SK-N-SH (cell line): ENCODE results near the gene MPIG6B. TPM values are rescaled to one million over a fixed set of nuclear protein-coding genes. Genes with fewer than 3 reads are reported as not detected.

Experiments
- ELF1 ChIP-seq: IDR thresholded peaks from 2 replicates; pipeline ENCODE4 v1.4.0; 2012
- EP300 ChIP-seq, 2 experiments: IDR thresholded peaks; 2 replicates each; pipeline versions ENCODE4 v1.4.0 to v1.6.1; 2012; ENCODE audit warnings: borderline replicate concordance in 1 of 2, low read depth in 1 of 2, low read length in 1 of 2
- EZH2phosphoT487 ChIP-seq: fragments of 200-600 bp; sonication (generic); IDR thresholded peaks from 2 replicates; pipeline ENCODE4 v1.6.1; 2017; ENCODE audit warnings: low read depth, mixed run types, mild to moderate bottlenecking, antibody characterized with exemption, moderate library complexity, borderline replicate concordance
- FOSL2 ChIP-seq: IDR thresholded peaks from 2 replicates; pipeline ENCODE4 v1.4.0; 2012; ENCODE audit warnings: low read depth, mild to moderate bottlenecking, moderate library complexity, borderline replicate concordance
- FOXM1 ChIP-seq: IDR thresholded peaks from 2 replicates; pipeline ENCODE4 v1.4.0; 2012; ENCODE audit warnings: low read depth, mild to moderate bottlenecking
- GABPA ChIP-seq: IDR thresholded peaks from 2 replicates; pipeline ENCODE4 v1.4.0; 2012; ENCODE audit warnings: low read depth, mild to moderate bottlenecking
- JUND ChIP-seq: IDR thresholded peaks from 2 replicates; pipeline ENCODE4 v1.4.0; 2012
- MEF2A ChIP-seq: IDR thresholded peaks from 2 replicates; pipeline ENCODE4 v1.4.0; 2012; ENCODE audit warnings: low read depth, borderline replicate concordance
- NRF1 ChIP-seq: IDR thresholded peaks from 2 replicates; pipeline ENCODE4 v1.6.1; 2012; ENCODE audit warnings: low read depth, mild to moderate bottlenecking, low read length
- RXRA ChIP-seq: IDR thresholded peaks from 2 replicates; pipeline ENCODE4 v1.4.0; 2012; ENCODE audit warnings: low read depth, mild to moderate bottlenecking, borderline replicate concordance
- SMC3 ChIP-seq: IDR thresholded peaks from 2 replicates; pipeline ENCODE4 v1.6.1; 2012; ENCODE audit warnings: low read depth, low read length, improper control_type of control experiment
- TAF1 ChIP-seq: IDR thresholded peaks from 2 replicates; pipeline ENCODE4 v1.6.1; 2012; ENCODE audit warnings: low read depth, mild to moderate bottlenecking, low read length, moderate library complexity, borderline replicate concordance
- TEAD4 ChIP-seq: IDR thresholded peaks from 2 replicates; pipeline ENCODE4 v1.4.0; 2012; ENCODE audit warnings: mild to moderate bottlenecking, borderline replicate concordance; ENCODE audit not compliant: insufficient read depth
- USF1 ChIP-seq: IDR thresholded peaks from 2 replicates; pipeline ENCODE4 v1.4.0; 2012; ENCODE audit warnings: low read depth, borderline replicate concordance
- USF2 ChIP-seq: fragments of 150-350 bp; IDR thresholded peaks from 2 replicates; pipeline ENCODE4 v1.6.1; 2017; ENCODE audit warnings: antibody characterized with exemption, low read length, low read depth, borderline replicate concordance
- YY1 ChIP-seq: IDR thresholded peaks from 2 replicates; pipeline ENCODE4 v1.4.0; 2012; ENCODE audit warnings: low read depth, mild to moderate bottlenecking
- ZBTB33 ChIP-seq: IDR thresholded peaks from 2 replicates; pipeline ENCODE4 v1.4.0; 2012; ENCODE audit warnings: low read depth, borderline replicate concordance
- polyA plus RNA-seq, 3 experiments: library from polyadenylated mRNA; depleted of rRNA; stranded (reverse); fragments of >200 nt; gene quantifications; 2 replicates each; pipeline ENCODE4 v1.2.3, GENCODE V29; 2012
- TF ChIP-seq, protein P1 (sequence below): IDR thresholded peaks from 2 replicates; pipeline ENCODE4 v1.6.1; 2012; ENCODE audit warnings: mild to moderate bottlenecking, low read depth, low read length, moderate library complexity

Gene MPIG6B
- polyA plus RNA-seq, 1 of the 3 experiments (the other 2 are of a cell fraction) = not detected

GRCh38 chr6:31752739-31753319 is 29.7 kb downstream of the MPIG6B start (continued):
- TF ChIP-seq USF1 = no peak
- TF ChIP-seq GABPA = no peak
- no peak for TF ChIP-seq EZH2phosphoT487
- no peak for TF ChIP-seq EP300 (IDR thresholded peaks at IDR 0.05; ENCODE audit: borderline replicate concordance in 1 of 2, low read depth in 1 of 2, low read length in 1 of 2)
- no peak for TF ChIP-seq TEAD4
- TF ChIP-seq, protein P1, sequence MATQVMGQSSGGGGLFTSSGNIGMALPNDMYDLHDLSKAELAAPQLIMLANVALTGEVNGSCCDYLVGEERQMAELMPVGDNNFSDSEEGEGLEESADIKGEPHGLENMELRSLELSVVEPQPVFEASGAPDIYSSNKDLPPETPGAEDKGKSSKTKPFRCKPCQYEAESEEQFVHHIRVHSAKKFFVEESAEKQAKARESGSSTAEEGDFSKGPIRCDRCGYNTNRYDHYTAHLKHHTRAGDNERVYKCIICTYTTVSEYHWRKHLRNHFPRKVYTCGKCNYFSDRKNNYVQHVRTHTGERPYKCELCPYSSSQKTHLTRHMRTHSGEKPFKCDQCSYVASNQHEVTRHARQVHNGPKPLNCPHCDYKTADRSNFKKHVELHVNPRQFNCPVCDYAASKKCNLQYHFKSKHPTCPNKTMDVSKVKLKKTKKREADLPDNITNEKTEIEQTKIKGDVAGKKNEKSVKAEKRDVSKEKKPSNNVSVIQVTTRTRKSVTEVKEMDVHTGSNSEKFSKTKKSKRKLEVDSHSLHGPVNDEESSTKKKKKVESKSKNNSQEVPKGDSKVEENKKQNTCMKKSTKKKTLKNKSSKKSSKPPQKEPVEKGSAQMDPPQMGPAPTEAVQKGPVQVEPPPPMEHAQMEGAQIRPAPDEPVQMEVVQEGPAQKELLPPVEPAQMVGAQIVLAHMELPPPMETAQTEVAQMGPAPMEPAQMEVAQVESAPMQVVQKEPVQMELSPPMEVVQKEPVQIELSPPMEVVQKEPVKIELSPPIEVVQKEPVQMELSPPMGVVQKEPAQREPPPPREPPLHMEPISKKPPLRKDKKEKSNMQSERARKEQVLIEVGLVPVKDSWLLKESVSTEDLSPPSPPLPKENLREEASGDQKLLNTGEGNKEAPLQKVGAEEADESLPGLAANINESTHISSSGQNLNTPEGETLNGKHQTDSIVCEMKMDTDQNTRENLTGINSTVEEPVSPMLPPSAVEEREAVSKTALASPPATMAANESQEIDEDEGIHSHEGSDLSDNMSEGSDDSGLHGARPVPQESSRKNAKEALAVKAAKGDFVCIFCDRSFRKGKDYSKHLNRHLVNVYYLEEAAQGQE = no peak
- TF ChIP-seq FOXM1 = no peak
- peak; percentile 76; the same call in 1 of the 2 replicates for TF ChIP-seq FOSL2
- TF ChIP-seq ZBTB33 = no peak
- no peak for TF ChIP-seq MEF2A
- TF ChIP-seq TAF1 = no peak
- TF ChIP-seq SMC3 = no peak
- TF ChIP-seq RXRA = no peak
- peak; percentile 75 for TF ChIP-seq JUND
- TF ChIP-seq USF2 = no peak
- TF ChIP-seq ELF1 = no peak
- no peak for TF ChIP-seq YY1
- no peak for TF ChIP-seq NRF1
- TF ChIP-seq, all 33 proteins: peak for 6
